Fibroblast of the aortic adventitia (primary cell): ENCODE measurements around the gene THUMPD3. TPM values are rescaled to one million over a fixed set of nuclear protein-coding genes. Genes with fewer than 3 reads are reported as not detected.
A peak's percentile ranks its signal among the peaks of the same experiment; 100 is the strongest.

ENCODE experiments used
- DNase-seq: peaks from one replicate; pipeline ENCODE4 v3.0.0-alpha.2; 2010; ENCODE audit warnings: low read depth
- H3K4me3 ChIP-seq: 2 replicates; pipeline ENCODE4 v1.5.1; 2011; ENCODE audit warnings: low read depth, mild to moderate bottlenecking, control low read depth, low read length, moderate library complexity
- total RNA-seq: library from RNA; depleted of rRNA; stranded (reverse); fragments of >200 nt; gene quantifications from 2 replicates; pipeline ENCODE4 v1.2.3, GENCODE V29; 2012; ENCODE audit warnings: low replicate concordance
- TF ChIP-seq, protein P1 (sequence below): IDR thresholded peaks from 2 replicates; pipeline ENCODE4 v1.5.1; 2011; ENCODE audit warnings: mild to moderate bottlenecking, low read length, control low read depth, inconsistent platforms; ENCODE audit not compliant: insufficient read depth

THUMPD3 gene
- total RNA-seq, 1 donor = 48.3 TPM

- TF ChIP-seq, protein P1, sequence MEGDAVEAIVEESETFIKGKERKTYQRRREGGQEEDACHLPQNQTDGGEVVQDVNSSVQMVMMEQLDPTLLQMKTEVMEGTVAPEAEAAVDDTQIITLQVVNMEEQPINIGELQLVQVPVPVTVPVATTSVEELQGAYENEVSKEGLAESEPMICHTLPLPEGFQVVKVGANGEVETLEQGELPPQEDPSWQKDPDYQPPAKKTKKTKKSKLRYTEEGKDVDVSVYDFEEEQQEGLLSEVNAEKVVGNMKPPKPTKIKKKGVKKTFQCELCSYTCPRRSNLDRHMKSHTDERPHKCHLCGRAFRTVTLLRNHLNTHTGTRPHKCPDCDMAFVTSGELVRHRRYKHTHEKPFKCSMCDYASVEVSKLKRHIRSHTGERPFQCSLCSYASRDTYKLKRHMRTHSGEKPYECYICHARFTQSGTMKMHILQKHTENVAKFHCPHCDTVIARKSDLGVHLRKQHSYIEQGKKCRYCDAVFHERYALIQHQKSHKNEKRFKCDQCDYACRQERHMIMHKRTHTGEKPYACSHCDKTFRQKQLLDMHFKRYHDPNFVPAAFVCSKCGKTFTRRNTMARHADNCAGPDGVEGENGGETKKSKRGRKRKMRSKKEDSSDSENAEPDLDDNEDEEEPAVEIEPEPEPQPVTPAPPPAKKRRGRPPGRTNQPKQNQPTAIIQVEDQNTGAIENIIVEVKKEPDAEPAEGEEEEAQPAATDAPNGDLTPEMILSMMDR = no peak
- no peak for DNase-seq
- H3K4me3 ChIP-seq = no peak overlapping the region
Measured at GRCh38 chr3:9380014-9380413, 17.2 kb downstream of the THUMPD3 start.

DNA sequence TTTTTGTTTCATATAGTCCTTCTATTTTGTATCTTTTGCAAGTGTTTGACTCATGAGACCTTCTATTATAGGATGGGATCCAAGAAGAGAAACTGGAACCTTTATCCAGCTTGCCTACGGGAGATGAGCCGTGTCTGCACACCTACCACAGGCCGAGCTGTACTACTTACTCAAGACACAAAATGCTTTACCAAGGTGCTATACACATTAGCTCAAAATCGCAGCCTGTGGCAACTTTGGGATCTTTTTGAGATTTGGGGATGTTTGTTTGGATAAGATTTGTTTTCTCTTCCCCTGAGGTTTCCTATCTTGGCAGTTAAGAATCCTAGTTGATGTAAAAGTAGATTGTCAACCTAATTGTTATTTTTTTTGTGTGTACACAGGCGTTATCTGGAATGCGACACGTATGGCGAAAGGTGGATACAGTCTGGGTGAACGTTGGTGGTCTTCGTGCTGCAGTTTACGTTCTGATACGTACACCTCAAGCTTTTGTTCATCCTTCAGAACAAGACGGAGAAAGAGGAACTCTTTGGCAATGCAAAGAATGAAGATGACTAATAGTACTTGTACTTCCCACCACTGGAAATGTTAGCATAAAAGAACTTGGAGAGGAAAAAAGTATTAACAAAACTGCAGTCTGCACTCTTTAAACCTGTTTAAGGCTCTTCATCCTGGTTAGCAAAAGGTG lies 21.4 kb downstream of the THUMPD3 start:
- DNase-seq = peak; percentile 31
- H3K4me3 ChIP-seq = no peak overlapping the region
- TF ChIP-seq, protein P1 = no peak

- H3K4me3 ChIP-seq = no peak overlapping the region
- no peak for DNase-seq
- TF ChIP-seq, protein P1 = no peak
Measured at GRCh38 chr3:9385187-9386077, 22.6 kb downstream of the THUMPD3 start.

GRCh38 chr3:9386078-9386459 lies 23.2 kb downstream of the THUMPD3 start:
- no peak for DNase-seq
- no peak overlapping the region for H3K4me3 ChIP-seq
- TF ChIP-seq, protein P1 = no peak

DNA sequence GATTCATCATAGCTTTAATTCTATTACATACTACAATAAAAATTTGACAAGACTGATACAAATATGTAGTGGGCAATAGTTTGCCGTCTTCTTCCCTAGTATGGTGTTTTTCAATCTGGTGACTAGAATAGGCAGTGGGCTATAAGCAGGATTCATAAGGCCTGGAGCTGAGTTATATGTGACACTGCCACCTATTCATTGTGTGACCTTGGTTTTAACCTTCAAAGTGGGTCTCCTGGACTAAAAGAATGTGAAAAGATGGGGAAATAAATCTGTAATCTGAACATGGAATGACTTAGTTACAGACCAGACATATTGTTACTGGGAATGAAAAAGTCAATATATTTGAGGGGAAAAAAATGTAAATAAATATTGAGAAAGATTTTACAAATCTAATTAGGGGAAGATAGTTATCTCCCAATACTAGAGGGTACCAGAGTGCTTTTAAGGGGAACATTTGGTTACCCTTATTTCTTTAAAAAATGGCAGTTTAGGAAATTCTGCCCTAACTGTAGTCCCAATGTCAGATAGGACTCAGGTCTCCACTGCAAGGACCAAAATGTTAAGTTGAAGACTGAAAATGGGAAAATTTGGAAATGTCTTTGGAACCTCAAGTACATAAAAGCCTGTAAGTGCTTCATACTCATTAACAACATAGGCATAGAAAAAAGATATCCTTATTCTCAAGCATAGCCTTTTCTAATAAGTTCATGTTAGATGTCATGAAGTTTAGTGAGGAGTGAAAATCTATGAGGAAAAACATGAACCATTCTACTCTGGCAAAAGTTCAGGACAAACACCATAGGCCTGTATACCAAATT lies 23.9 kb downstream of the THUMPD3 start:
- TF ChIP-seq, protein P1 = no peak
- no peak overlapping the region for H3K4me3 ChIP-seq
- DNase-seq = no peak

DNA sequence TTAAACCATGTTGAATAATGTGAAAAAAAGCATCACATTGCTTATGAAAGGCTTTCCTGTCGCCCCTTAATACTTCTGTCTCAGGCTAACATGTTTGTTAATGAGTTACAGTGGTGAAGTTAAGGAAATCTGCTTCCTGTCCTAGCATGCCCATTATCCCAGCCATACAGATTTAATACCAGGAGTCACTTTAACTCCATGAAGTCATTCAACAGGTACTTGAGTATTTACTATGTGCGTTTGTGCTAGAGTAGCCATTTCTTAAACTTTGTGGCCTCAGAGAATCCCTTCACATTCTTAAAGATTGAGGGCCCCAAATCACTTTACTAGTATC lies 24.4 kb downstream of the THUMPD3 start:
- H3K4me3 ChIP-seq = no peak overlapping the region
- TF ChIP-seq, protein P1 = no peak
- no peak for DNase-seq
